ENCODE results near the gene UPK2. TPM values are rescaled to one million over a fixed set of nuclear protein-coding genes. Genes with fewer than 3 reads are reported as not detected.

UPK2 gene
- total and polyA plus RNA-seq, 2 of the 13 experiments (the other 11 are each of a cell fraction or from before 2014, with no cell fraction given) = not detected

DNA sequence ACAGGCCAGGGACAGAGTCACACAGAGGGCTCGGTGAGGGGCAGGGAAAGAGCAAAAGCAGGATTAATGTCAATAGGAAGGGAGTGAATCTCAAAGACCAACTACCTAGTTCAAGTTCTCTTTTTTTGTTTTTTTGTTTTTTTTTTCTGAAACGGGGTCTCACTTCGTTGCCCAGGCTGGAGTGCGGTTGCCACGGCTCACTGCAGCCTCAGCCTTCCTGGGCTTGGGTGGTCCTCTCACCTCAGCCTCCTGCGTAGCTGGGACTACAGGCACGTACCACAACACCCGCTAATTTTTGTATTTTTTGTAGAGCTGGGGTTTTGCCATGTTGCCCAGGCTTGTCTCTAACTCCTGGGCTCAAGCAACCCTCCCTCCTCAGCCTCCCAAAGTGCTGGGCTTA lies 20.7 kb upstream of the UPK2 start:
- 45% methylated on average over 8 of the region's 8 CpGs for WGBS (ENCODE audit: low lambda C conversion rate)
- in situ Hi-C loops (cut with HindIII; ENCODE audit: extremely low pct_ligation_motif_present, low pct_unique_long_range_greater_than_20kb) = no loop called here

More for the DNA sequence above, 20.7 kb upstream of the UPK2 start:
- no peak overlapping the region for H2AFZ ChIP-seq (ENCODE audit: low read length)
- H3K27ac ChIP-seq (ENCODE audit: extremely low read length, insufficient read depth, low read length) = no peak overlapping the region
- peaks cover 2 to 18% of the 10 kb centered on the region in 2 experiments; a peak in 3 of 5 replicates for H3K27me3 ChIP-seq (ENCODE audit: control insufficient read depth in 1 of 2, insufficient read depth in 2 of 2, low read length in 2 of 2)
- no peak for FAIRE-seq
- no peaks in the 10 kb centered on the region for H3K9me3 ChIP-seq (ENCODE audit: low read length)
- no peaks in the 10 kb centered on the region for H3K36me3 ChIP-seq (replicated peaks in 1 of 2; ENCODE audit: control insufficient read depth in 1 of 2, insufficient read depth in 2 of 2, low read length in 2 of 2)
- no peak overlapping the region for H3K4me2 ChIP-seq (ENCODE audit: low read depth, low read length)
- intact Hi-C loops (cut with micrococcal nuclease; ENCODE audit: unreplicated experiment) = no loop called here
- H3K4me3 ChIP-seq (replicated peaks in 1 of 3; ENCODE audit: insufficient read depth in 1 of 3, low read depth in 2 of 3, low read length in 3 of 3) = no peak overlapping the region
- no peak for ATAC-seq
- ChIA-PET CTCF (ENCODE audit: low intra/inter-chr PET ratio, low total read pairs) (no interaction called here), POLR2A (interaction anchor here (0.7 kb wide), 1 partner anchor 25 kb away, joined by 3 read pairs; no protein-coding TSS in a partner anchor)
- no peak overlapping the region for H3K9ac ChIP-seq (ENCODE audit: insufficient read depth, low read depth, low read length)
- no TSS peak for BruUV-seq (replicated peaks)
- peaks cover 49% of the 10 kb centered on the region for H3K4me1 ChIP-seq (ENCODE audit: insufficient read depth, low read length)
- no peak for TF ChIP-seq NFE2L2 (IDR thresholded peaks at IDR 0.05; ENCODE audit: low read length)
- no peak for TF ChIP-seq ZNF280D (CRISPR knock-in tag; IDR thresholded peaks at IDR 0.05)
- no peak for TF ChIP-seq ZNF326 (CRISPR knock-in tag; IDR thresholded peaks at IDR 0.05; ENCODE audit: borderline replicate concordance)
- TF ChIP-seq ZBTB2 (CRISPR knock-in tag; IDR thresholded peaks at IDR 0.05; ENCODE audit: low read depth) = no peak
- TF ChIP-seq RBM22 (optimal IDR thresholded peaks at IDR 0.05; ENCODE audit: low read length) = no peak
- TF ChIP-seq ZBTB1 (CRISPR knock-in tag; IDR thresholded peaks at IDR 0.05; ENCODE audit: borderline replicate concordance) = no peak
- TF ChIP-seq KMT2B (CRISPR knock-in tag; IDR thresholded peaks at IDR 0.05) = no peak
- TF ChIP-seq SKI (IDR thresholded peaks at IDR 0.05; ENCODE audit: partially characterized antibody) = no peak
- TF ChIP-seq GMEB2 (CRISPR knock-in tag; IDR thresholded peaks at IDR 0.05; ENCODE audit: low read depth) = no peak
- TF ChIP-seq, protein P1, sequence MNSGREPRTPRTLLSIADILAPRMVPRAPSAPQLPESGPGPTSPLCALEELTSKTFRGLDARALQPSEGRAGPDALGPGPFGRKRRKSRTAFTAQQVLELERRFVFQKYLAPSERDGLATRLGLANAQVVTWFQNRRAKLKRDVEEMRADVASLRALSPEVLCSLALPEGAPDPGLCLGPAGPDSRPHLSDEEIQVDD (CRISPR knock-in tag; IDR thresholded peaks at IDR 0.05; ENCODE audit: borderline replicate concordance) = no peak
- TF ChIP-seq ZNF768 (CRISPR knock-in tag; IDR thresholded peaks at IDR 0.05) = no peak
- TF ChIP-seq KLF16 (CRISPR knock-in tag; IDR thresholded peaks at IDR 0.05) = no peak
- no peak for TF ChIP-seq ZNF337 (CRISPR knock-in tag; IDR thresholded peaks at IDR 0.05; ENCODE audit: borderline replicate concordance, low read depth)
- no peak for TF ChIP-seq ISX (CRISPR knock-in tag; conservative IDR thresholded peaks at IDR 0.05)
- no peaks in the 10 kb centered on the region for H4K20me1 ChIP-seq (ENCODE audit: insufficient read depth, low read length)
- no peaks in the 10 kb centered on the region for H3K79me2 ChIP-seq (ENCODE audit: insufficient read depth, low read length)
- no peak for DNase-seq (ENCODE audit: low spot score)

Data from HepG2 (cell line).